ENCODE measurements around the gene TMEM258.
A peak's percentile ranks its signal among the peaks of the same experiment; 100 is the strongest.

DNA sequence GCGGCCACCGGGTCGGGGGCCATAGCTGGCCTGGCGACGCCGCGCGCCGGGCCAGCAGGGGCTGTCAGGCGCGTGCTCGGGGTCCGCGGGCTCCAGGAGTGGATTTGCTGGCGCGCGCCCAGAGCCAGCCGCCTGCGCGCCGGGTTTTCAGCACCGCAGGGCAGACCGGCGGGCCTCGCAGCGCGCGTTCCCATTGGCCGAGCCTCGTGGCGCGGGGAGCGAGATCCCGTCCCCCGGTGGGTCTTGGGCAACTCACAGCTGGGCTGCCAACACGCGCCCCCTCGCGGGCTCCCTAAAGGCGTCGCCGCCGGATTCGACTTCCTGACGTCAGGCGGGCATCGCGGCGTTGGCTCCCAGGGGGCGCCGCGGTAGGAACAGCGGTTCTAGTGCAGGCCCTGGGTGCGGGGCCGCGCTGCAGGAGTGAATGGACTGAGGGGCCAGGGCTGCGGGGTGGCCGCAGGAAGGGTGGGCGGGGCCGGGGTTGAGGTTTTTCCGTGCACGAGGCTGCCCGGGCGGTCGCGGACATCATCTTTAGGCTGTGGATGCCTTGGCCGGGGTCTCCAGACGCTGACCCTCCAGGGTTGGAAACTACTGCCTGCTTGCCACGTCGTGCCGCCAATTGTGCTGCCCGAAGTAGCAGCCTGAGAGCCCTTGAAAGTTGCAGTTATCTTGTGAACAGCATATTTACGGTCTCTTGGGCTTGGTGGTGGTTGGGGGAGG lies 24.5 kb upstream of the TMEM258 start, which contains the start of gene FADS1:
- TF ChIP-seq EP300 (IDR thresholded peaks at IDR 0.05) (0 out of 5 replicates have a peak, but pooled peaks of 1 of the 2 experiments have one; percentile 10), BHLHE40 (IDR thresholded peaks at IDR 0.05; ENCODE audit: low read depth, low read length) (no peak), KDM5A (IDR thresholded peaks at IDR 0.05) (no peak), CHD4 (IDR thresholded peaks at IDR 0.05; ENCODE audit: borderline replicate concordance) (no peak), ZC3H11A (IDR thresholded peaks at IDR 0.05) (no peak), HDAC2 (IDR thresholded peaks at IDR 0.05) (no peak), POLR2A (IDR thresholded peaks at IDR 0.05; ENCODE audit: low read length) (peak; percentile 53)
- TF ChIP-seq, protein P1, sequence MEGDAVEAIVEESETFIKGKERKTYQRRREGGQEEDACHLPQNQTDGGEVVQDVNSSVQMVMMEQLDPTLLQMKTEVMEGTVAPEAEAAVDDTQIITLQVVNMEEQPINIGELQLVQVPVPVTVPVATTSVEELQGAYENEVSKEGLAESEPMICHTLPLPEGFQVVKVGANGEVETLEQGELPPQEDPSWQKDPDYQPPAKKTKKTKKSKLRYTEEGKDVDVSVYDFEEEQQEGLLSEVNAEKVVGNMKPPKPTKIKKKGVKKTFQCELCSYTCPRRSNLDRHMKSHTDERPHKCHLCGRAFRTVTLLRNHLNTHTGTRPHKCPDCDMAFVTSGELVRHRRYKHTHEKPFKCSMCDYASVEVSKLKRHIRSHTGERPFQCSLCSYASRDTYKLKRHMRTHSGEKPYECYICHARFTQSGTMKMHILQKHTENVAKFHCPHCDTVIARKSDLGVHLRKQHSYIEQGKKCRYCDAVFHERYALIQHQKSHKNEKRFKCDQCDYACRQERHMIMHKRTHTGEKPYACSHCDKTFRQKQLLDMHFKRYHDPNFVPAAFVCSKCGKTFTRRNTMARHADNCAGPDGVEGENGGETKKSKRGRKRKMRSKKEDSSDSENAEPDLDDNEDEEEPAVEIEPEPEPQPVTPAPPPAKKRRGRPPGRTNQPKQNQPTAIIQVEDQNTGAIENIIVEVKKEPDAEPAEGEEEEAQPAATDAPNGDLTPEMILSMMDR (IDR thresholded peaks at IDR 0.05): peak; percentile 76
- TF ChIP-seq, protein P2, sequence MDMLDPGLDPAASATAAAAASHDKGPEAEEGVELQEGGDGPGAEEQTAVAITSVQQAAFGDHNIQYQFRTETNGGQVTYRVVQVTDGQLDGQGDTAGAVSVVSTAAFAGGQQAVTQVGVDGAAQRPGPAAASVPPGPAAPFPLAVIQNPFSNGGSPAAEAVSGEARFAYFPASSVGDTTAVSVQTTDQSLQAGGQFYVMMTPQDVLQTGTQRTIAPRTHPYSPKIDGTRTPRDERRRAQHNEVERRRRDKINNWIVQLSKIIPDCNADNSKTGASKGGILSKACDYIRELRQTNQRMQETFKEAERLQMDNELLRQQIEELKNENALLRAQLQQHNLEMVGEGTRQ (IDR thresholded peaks at IDR 0.05): 0 out of 2 replicates have a peak, but pooled peaks have one; percentile 11
- TF ChIP-seq, protein P3, sequence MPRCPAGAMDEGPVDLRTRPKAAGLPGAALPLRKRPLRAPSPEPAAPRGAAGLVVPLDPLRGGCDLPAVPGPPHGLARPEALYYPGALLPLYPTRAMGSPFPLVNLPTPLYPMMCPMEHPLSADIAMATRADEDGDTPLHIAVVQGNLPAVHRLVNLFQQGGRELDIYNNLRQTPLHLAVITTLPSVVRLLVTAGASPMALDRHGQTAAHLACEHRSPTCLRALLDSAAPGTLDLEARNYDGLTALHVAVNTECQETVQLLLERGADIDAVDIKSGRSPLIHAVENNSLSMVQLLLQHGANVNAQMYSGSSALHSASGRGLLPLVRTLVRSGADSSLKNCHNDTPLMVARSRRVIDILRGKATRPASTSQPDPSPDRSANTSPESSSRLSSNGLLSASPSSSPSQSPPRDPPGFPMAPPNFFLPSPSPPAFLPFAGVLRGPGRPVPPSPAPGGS (IDR thresholded peaks at IDR 0.05): peak; percentile 77

Data from A549 (cell line).